Spinal cord (tissue), 10 donors: ENCODE results near the gene ZNFX1. TPM values are rescaled to one million over a fixed set of nuclear protein-coding genes. Genes with fewer than 3 reads are reported as not detected.

Experiments
- DNase-seq, 6 donors: peaks; one replicate each; pipeline versions ENCODE4 v3.0.0 to v3.0.0-alpha.2; 2013 to 2015; ENCODE audit warnings: low spot score in 6 of 6, low read depth in 4 of 6
- H3K27ac ChIP-seq: one replicate; pipeline ENCODE4 v1.5.1; 2013; ENCODE audit warnings: low read depth, low read length, control low read depth
- H3K27me3 ChIP-seq: one replicate; pipeline ENCODE4 v1.6.1; 2013; ENCODE audit warnings: low read length; ENCODE audit not compliant: control insufficient read depth, insufficient read depth
- H3K36me3 ChIP-seq: one replicate; pipeline ENCODE4 v1.6.1; 2013; ENCODE audit warnings: low read length; ENCODE audit not compliant: control insufficient read depth, insufficient read depth
- H3K4me1 ChIP-seq: one replicate; pipeline ENCODE4 v1.6.1; 2013; ENCODE audit warnings: low read length; ENCODE audit not compliant: control insufficient read depth, insufficient read depth
- H3K4me3 ChIP-seq: one replicate; pipeline ENCODE4 v1.5.1; 2013; ENCODE audit warnings: low read depth, low read length, control low read depth
- H3K9me3 ChIP-seq: one replicate; pipeline ENCODE4 v1.6.1; 2013; ENCODE audit warnings: low read length; ENCODE audit not compliant: control insufficient read depth, insufficient read depth
- WGBS: methylation state at CpG from one replicate; pipeline ENCODE4 v1.1.5; 2013; ENCODE audit warnings: missing lambda C conversion rate; ENCODE audit not compliant: insufficient coverage; 5-methylcytosine and 5-hydroxymethylcytosine counted together
- polyA plus RNA-seq, 2 donors: library from polyadenylated mRNA; unstranded; fragments of 120-200 nt; gene quantifications; one replicate each; pipeline ENCODE4 v1.2.1, GENCODE V29; 2013; ENCODE audit not compliant: insufficient read length in 2 of 2
- total RNA-seq, 2 donors: library from RNA; depleted of rRNA in 1 of 2; stranded (reverse); fragments of 120-200 nt in 1 of 2; fragments of >200 nt in 1 of 2; gene quantifications; one replicate each; pipeline versions ENCODE4 v1.2.3 to v1.2.4, GENCODE V29; 2013 to 2014
- donor health status: healthy.

ZNFX1 gene
- total and polyA plus RNA-seq, 4 donors, result 14.2 to 26.5 (median 16.0) TPM

- Histone ChIP-seq H3K27me3 (no peaks in the 10 kb centered on the region), H3K4me1 (peaks cover 21% of the 10 kb centered on the region), H3K4me3 (no peak overlapping the region)
These were observed 3.4 kb upstream of the ZNFX1 start for GRCh38 chr20:49281059-49281912.

GRCh38 chr20:49280463-49281058 lies 2.7 kb upstream of the ZNFX1 start:
- H3K36me3 ChIP-seq, result peaks cover 48% of the 10 kb centered on the region
- 45% methylated on average over 3 of the region's 6 CpGs for WGBS
- H3K9me3 ChIP-seq, result peaks cover 3% of the 10 kb centered on the region
- peaks cover 21% of the 10 kb centered on the region for H3K4me1 ChIP-seq
- no peaks in the 10 kb centered on the region for H3K27me3 ChIP-seq
- H3K27ac ChIP-seq, result no peak overlapping the region
- H3K4me3 ChIP-seq, result no peak overlapping the region
- DNase-seq, result no peak

More at GRCh38 chr20:49281059-49281912, 3.4 kb upstream of the ZNFX1 start:
- Histone ChIP-seq H3K27ac (no peak overlapping the region), H3K36me3 (peaks cover 56% of the 10 kb centered on the region), H3K9me3 (peaks cover 7% of the 10 kb centered on the region)
- DNase-seq, result no peak
- 90% methylated on average over 5 of the region's 13 CpGs for WGBS

DNA sequence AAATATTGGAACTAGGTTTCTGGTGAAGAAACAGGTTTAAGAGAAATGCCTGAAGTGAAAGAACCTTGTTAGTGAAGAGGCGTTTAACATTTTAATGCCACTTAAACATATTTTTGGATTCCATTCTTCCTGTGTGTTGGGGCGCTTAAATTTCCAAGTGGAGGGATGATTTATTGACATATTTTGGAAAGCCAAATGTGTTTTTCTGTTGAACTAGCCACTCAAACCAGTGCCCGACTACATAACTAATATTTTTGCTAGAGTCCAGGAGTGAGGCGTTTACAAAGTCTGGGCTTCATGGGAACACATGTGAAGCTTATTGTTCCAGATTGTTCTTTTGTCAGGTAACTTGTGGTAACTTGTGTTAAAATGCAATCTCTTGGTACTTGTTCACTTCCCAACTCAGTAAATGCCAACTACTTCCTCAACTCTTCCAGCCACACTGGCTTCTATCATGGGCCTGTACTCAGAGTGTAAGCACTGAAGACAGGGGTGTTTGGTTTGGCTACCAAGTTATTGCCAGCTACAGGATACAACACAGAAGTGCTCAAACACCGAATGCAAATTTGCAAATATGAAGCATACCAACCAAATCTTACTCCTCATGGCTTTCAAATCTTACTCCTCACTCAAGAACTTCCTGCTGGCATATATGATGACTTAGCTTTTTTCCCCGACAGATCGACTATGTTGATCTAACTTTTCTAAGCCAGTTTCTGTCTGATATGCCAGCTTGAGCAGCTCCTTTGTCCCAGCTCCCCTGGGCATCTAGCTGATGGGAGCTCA lies 2.0 kb upstream of the ZNFX1 start:
- WGBS, result 32% methylated on average over 3 of the region's 7 CpGs
- Histone ChIP-seq H3K4me1 (peaks cover 21% of the 10 kb centered on the region), H3K9me3 (peaks cover 3% of the 10 kb centered on the region), H3K27ac (no peak overlapping the region), H3K4me3 (peak overlapping the region; percentile 94), H3K36me3 (peaks cover 50% of the 10 kb centered on the region), H3K27me3 (no peaks in the 10 kb centered on the region)
- no peak for DNase-seq

GRCh38 chr20:49278818-49279676 lies 1.2 kb upstream of the ZNFX1 start:
- Histone ChIP-seq H3K36me3 (peaks cover 45% of the 10 kb centered on the region), H3K4me1 (peaks cover 21% of the 10 kb centered on the region), H3K4me3 (peak overlapping the region; percentile 94), H3K27ac (peak overlapping the region; percentile 89), H3K27me3 (no peaks in the 10 kb centered on the region), H3K9me3 (peaks cover 3% of the 10 kb centered on the region)
- no peak for DNase-seq
- WGBS, result 10% methylated on average over 22 of the region's 33 CpGs

GRCh38 chr20:49277786-49278035 lies 146 bp downstream of the ZNFX1 start:
- 0% methylated on average over 21 of the region's 22 CpGs for WGBS
- Histone ChIP-seq H3K4me3 (peak overlapping the region; percentile 94), H3K9me3 (peaks cover 3% of the 10 kb centered on the region), H3K27ac (peak overlapping the region; percentile 89), H3K4me1 (peaks cover 21% of the 10 kb centered on the region), H3K36me3 (peaks cover 49% of the 10 kb centered on the region), H3K27me3 (no peaks in the 10 kb centered on the region)
- DNase-seq, result peak in 1 of 6 donors; percentile 8

DNA sequence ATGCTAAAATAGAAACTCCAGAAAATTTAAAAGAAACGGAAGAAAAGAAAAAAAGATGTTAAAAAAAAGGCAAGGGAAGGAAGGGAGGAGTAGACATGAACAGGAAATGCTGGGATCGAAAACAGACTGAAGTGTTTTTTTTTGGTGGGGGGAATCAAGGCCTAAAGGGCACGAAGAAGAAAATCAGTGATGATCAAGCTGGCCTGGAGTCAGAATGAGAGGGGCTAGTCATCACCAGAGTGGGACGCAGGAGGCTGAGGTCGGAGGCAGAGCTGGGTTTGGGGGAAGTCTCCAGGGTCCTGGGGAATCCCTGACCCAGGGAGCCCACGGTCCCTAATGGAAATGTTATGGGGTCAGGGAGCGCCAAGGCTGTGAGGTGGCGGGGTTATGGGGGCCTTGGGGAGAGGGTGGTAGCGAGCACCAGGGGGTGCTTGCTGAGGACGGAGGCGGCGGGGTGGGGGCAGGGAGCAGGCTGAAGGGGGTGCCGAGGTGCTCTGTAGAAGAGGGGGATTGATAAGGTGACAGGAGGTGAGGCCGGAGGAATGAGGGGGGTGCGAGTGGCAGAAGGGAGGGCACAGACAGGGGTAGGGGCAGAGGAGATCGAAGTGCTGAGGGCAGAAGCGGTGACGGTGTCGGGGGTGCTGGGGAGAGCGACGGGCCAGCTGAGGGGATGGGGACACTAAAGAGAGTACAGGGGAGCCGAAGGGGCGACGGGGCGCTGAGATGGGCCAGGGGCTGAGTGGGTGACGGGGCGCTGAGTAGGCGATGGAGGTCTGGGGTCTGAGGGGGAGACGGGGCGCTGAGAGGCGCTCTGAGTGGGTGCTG lies 684 bp downstream of the ZNFX1 start:
- H3K27ac ChIP-seq, result peak overlapping the region; percentile 89
- 8% methylated on average over 31 of the region's 31 CpGs for WGBS
- DNase-seq, result peak in 1 of 6 donors; percentile 39
- H3K9me3 ChIP-seq, result peaks cover 3% of the 10 kb centered on the region
- H3K27me3 ChIP-seq, result no peaks in the 10 kb centered on the region
- H3K4me1 ChIP-seq, result peaks cover 21% of the 10 kb centered on the region
- H3K4me3 ChIP-seq, result peak overlapping the region; percentile 94
- peaks cover 45% of the 10 kb centered on the region for H3K36me3 ChIP-seq

- Histone ChIP-seq H3K4me1 (peaks cover 21% of the 10 kb centered on the region), H3K36me3 (peaks cover 46% of the 10 kb centered on the region), H3K4me3 (peak overlapping the region; percentile 94), H3K27me3 (no peaks in the 10 kb centered on the region), H3K27ac (peak overlapping the region; percentile 89), H3K9me3 (peaks cover 3% of the 10 kb centered on the region)
- DNase-seq, result peak in 2 of 6 donors; percentile 58 to 70
- WGBS, result no CpG with 5 or more reads among the region's 3 CpGs
These were observed 1.5 kb downstream of the ZNFX1 start for GRCh38 chr20:49276161-49276960.

DNA sequence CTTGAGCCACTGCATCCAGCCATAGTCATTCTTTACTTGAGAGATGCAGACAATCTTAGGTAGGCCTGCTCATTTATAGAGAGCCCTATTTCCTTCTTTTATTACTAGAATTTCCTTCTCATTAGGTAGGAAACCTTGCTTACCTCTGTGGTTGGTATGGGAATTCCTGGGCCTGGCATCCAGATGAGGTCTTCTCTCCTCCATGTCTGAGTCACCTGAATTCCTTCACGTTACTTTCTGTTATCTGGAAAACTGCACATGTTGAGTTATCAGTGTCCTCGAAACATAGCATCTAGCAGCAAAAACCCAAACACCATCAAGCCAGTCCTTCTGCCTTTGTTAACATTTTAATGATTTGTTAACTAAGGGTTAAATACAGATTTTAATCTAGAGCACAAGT lies 2.2 kb downstream of the ZNFX1 start:
- Histone ChIP-seq H3K4me3 (no peak overlapping the region), H3K27ac (no peak overlapping the region), H3K4me1 (peaks cover 20% of the 10 kb centered on the region), H3K9me3 (no peaks in the 10 kb centered on the region), H3K27me3 (no peaks in the 10 kb centered on the region), H3K36me3 (peaks cover 46% of the 10 kb centered on the region)
- no CpG with 5 or more reads among the region's 2 CpGs for WGBS
- DNase-seq, result no peak
